WERI-Rb-1 (cell line): ENCODE data around the gene SEMA3A.

ENCODE experiments used
- DNase-seq: peaks from one replicate; pipeline ENCODE4 v3.0.0-alpha.2; 2020
- H3K27ac ChIP-seq: fragments of 250-450 bp; sonication (Bioruptor Pico); 2 replicates; pipeline ENCODE4 v1.5.1; 2020; ENCODE audit warnings: mild to moderate bottlenecking, moderate library complexity
- H3K27me3 ChIP-seq: fragments of 250-450 bp; sonication (Bioruptor Pico); 2 replicates; pipeline ENCODE4 v1.5.1; 2021; ENCODE audit warnings: mild to moderate bottlenecking, low read depth, moderate library complexity; ENCODE audit not compliant: insufficient read depth, severe bottlenecking
- H3K36me3 ChIP-seq: fragments of 250-450 bp; sonication (Bioruptor Pico); 2 replicates; pipeline ENCODE4 v1.5.1; 2020; ENCODE audit warnings: mild to moderate bottlenecking, moderate library complexity
- H3K4me3 ChIP-seq: 2 replicates; pipeline ENCODE4 v1.5.1; 2011; ENCODE audit warnings: low read depth, mild to moderate bottlenecking, control low read depth, low read length
- H3K9me3 ChIP-seq: fragments of 250-450 bp; sonication (Bioruptor Pico); 2 replicates; pipeline ENCODE4 v1.5.1; 2021; ENCODE audit warnings: mild to moderate bottlenecking, moderate library complexity; ENCODE audit not compliant: severe bottlenecking
- TF ChIP-seq, protein P1 (sequence below): IDR thresholded peaks from 2 replicates; pipeline ENCODE4 v1.5.1; 2011; ENCODE audit warnings: low read depth, mild to moderate bottlenecking, control low read depth, inconsistent platforms, low read length

SEMA3A gene

DNA sequence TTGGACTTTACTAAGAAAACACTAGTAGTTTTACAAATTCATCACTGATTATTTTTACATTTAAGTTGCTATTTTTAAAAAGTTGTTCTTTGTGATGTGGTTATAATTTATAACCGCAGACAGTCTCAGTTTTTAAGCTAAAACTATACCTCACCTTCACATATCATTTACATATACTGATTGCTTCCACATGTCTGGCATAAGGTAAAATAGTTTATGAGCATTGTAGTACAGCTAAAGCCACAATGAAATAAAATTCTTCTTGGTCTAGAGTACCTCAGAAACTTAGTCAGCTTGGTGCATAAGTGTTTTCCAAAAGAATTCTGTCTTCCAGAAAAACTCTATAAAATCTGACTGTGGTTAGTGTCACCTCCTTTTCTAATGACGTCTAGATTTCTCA lies 13.0 kb downstream of the SEMA3A start:
- Histone ChIP-seq H3K4me3 (no peak overlapping the region), H3K27ac (no peak overlapping the region), H3K9me3 (no peaks in the 10 kb centered on the region), H3K36me3 (no peaks in the 10 kb centered on the region), H3K27me3 (no peaks in the 10 kb centered on the region)
- TF ChIP-seq, protein P1, sequence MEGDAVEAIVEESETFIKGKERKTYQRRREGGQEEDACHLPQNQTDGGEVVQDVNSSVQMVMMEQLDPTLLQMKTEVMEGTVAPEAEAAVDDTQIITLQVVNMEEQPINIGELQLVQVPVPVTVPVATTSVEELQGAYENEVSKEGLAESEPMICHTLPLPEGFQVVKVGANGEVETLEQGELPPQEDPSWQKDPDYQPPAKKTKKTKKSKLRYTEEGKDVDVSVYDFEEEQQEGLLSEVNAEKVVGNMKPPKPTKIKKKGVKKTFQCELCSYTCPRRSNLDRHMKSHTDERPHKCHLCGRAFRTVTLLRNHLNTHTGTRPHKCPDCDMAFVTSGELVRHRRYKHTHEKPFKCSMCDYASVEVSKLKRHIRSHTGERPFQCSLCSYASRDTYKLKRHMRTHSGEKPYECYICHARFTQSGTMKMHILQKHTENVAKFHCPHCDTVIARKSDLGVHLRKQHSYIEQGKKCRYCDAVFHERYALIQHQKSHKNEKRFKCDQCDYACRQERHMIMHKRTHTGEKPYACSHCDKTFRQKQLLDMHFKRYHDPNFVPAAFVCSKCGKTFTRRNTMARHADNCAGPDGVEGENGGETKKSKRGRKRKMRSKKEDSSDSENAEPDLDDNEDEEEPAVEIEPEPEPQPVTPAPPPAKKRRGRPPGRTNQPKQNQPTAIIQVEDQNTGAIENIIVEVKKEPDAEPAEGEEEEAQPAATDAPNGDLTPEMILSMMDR, result no peak
- no peak for DNase-seq

DNA sequence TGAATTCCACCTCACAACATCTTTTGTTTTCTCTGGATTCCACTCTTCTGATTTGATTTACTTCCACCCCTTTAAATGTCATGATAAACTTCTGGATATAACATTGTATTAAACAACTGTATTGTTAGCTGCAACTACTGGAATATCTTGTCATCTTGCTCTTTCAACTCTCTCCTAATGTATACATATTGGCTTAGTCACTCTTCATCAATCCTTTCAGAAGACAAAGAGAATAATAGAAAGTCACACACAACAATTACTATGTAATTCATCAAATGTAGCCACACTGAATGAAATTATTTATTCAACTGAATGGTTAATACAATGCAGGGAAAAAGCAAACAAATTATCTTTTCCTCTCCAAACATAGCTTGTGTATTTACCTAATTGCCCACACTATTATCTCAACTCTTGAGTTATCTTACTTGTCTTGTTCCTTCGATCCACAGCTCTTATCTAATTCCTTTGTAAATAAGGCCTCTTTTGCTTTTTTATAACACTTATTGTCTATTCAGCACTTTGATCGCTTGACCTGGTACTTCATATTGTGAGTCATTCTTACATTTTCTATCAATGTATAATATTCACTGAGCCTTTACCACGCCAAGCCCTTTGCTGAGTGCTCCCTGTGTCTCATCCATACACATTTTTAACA lies 16.7 kb downstream of the SEMA3A start:
- no peaks in the 10 kb centered on the region for H3K36me3 ChIP-seq
- peaks cover 4% of the 10 kb centered on the region for H3K9me3 ChIP-seq
- TF ChIP-seq, protein P1, result no peak
- no peak overlapping the region for H3K4me3 ChIP-seq
- no peak for DNase-seq
- no peak overlapping the region for H3K27ac ChIP-seq
- H3K27me3 ChIP-seq, result no peaks in the 10 kb centered on the region

DNA sequence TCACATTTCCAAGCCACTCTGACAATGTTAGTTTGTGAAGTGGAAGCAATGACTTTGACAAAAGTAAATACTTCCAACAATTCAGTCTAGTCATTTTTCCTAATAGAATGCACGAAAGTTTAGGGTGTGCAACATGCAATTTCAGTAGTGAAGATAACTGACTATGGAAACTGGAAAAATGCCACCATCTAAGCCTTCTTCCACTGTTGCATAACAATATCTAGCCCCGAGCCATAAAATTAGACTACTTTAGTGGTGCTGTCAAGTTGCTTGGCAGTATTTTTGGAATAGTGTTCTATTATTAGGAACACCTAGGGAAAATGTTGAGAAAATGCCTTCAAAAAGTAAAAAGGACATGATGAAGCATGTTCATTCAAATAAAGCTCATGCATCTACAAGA lies 17.9 kb downstream of the SEMA3A start:
- H3K9me3 ChIP-seq, result peaks cover 4% of the 10 kb centered on the region
- H3K36me3 ChIP-seq, result no peaks in the 10 kb centered on the region
- no peak overlapping the region for H3K27ac ChIP-seq
- no peaks in the 10 kb centered on the region for H3K27me3 ChIP-seq
- DNase-seq, result no peak
- no peak overlapping the region for H3K4me3 ChIP-seq
- TF ChIP-seq, protein P1, result no peak

DNA sequence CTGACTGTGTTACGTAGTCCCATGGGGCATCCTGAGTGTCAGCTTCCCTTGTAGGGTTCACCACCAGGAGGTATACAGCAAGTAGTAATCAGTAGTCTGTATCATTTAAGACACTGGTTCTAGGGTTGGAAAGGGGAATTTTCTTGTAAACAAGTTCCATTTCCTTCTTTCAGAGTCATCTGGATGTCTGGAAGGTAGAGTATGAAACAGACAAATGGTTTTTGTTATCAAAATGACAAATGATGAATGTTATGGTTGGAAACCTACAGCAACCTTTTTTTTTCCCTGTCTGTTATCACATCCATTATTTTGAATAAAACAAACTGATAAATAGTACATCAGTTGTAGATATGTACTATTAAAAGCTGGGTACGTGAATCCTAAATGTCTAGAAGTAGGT lies 19.1 kb downstream of the SEMA3A start:
- Histone ChIP-seq H3K4me3 (no peak overlapping the region), H3K9me3 (peaks cover 4% of the 10 kb centered on the region), H3K27ac (no peak overlapping the region), H3K27me3 (no peaks in the 10 kb centered on the region), H3K36me3 (no peaks in the 10 kb centered on the region)
- TF ChIP-seq, protein P1, result no peak
- DNase-seq, result no peak

DNA sequence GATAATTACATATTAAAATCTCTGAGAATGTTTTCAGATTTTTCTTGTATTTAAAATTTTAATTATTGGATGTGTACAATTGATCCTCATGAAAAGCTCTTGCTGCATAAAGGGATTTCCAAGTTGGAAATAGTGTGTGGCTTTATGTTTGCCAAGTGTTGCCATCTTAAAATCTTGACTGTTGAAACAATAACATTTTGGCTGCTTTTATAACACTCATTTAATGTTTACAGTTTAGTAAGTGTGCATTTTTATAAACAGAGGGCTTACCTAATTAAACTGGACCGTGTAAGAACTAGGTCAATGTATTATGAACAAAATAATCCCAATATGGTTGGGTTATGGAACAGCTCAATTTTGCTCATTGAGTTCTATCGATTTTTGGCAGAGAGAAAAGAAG lies 23.9 kb downstream of the SEMA3A start:
- H3K9me3 ChIP-seq, result peaks cover 4% of the 10 kb centered on the region
- H3K4me3 ChIP-seq, result no peak overlapping the region
- no peak for DNase-seq
- TF ChIP-seq, protein P1, result no peak
- H3K27me3 ChIP-seq, result no peaks in the 10 kb centered on the region
- H3K27ac ChIP-seq, result no peak overlapping the region
- H3K36me3 ChIP-seq, result no peaks in the 10 kb centered on the region

DNA sequence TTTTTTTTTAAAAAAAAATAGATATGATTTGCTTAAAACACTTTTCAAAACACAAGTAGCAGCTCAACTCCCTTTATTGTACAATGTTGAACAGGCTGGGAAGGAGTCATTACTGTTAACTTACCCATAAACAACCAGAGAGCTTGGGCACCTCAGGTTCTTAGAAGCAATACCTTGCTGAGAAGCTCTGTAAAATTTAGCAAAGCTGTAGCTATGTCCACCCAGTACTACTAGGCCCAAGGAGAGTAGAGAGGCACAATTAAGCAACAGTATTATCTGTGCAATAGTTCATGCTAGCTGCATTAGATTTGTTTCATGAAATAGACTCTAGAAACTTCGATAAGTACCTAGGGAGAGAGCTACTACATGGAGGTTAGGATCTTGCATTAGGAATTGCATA lies 32.0 kb downstream of the SEMA3A start:
- Histone ChIP-seq H3K4me3 (no peak overlapping the region), H3K27ac (no peak overlapping the region), H3K9me3 (no peaks in the 10 kb centered on the region), H3K27me3 (no peaks in the 10 kb centered on the region), H3K36me3 (no peaks in the 10 kb centered on the region)
- TF ChIP-seq, protein P1, result no peak
- DNase-seq, result no peak
